HG02610 (cell line): ENCODE results near the gene TBC1D16.
"Not testable (repeated sequence)": the region's sequence is repeated elsewhere in the genome, so short reads cannot be mapped to it uniquely, and the experiment has no call there.

Experiments
- ATAC-seq: cut with Tn5 transposase; IDR thresholded peaks from one replicate; pipeline ENCODE4 v1.9.1; 2021; ENCODE audit warnings: mild to moderate bottlenecking, moderate library complexity; ENCODE audit not compliant: unreplicated experiment

Gene TBC1D16

DNA sequence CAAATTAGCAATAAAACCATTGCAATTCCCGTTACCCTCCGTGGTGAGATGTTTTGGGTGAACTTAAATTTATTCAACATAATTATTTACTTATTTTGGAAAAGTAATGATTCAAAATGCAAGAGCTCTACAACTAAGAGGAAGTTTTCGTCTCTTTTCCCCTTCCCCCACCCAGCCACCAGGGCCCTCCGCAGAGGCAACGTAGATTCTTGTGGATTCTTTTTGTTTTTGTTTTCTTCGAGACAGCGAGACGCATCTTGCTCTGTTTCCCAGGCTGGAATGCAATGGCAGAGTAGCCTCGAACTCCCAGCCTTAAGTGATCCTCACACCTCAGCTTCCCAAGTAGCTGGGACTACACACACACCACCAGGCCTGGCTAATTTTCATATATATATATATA, 19.9 kb upstream of the TBC1D16 start:
- no peak for ATAC-seq

- no peak for ATAC-seq
These were observed 17.4 kb upstream of the TBC1D16 start for GRCh38 chr17:80053102-80053501.

DNA sequence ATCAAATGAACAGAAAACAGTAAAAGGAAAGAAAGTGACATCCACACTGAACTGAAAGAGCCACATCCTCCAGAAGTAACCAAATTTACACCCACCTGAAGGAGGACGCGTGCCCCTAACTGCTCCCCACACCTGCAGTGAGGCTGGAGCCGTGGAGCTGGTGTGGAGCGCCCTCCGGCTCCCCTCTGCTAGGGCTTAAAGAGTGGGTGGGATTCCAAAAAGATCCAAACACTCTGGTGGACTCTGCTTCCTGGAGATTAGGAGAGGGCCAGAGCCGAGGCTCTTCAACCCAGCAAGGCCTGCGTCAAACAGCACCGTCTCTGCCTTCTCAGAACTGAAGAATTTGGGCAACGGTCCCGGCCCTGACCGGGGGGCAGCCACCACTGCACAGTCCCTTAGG, 16.0 kb upstream of the TBC1D16 start:
- ATAC-seq: no peak

DNA sequence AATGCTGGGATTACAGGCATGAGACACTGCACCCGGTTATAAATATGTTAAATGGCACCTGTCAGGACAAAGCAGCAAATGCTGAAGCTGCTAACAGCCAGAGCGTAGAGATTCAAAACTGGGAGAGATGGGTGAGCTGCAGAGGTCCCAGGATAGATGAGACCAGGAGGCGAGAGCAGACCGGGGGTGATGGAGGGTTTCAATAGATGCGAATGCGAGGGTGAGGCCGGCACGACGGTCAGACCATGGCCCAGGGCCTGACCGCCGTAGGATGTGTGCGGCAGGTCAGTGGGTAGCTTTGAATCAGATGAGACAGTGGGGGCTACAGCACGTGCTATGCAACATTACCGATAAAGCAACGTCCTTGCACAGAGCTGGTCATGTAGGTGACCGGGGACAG, 15.0 kb upstream of the TBC1D16 start:
- ATAC-seq: no peak

GRCh38 chr17:80049986-80050385, 14.3 kb upstream of the TBC1D16 start:
- no peak for ATAC-seq

GRCh38 chr17:80047176-80047575, 11.5 kb upstream of the TBC1D16 start:
- ATAC-seq: no peak

DNA sequence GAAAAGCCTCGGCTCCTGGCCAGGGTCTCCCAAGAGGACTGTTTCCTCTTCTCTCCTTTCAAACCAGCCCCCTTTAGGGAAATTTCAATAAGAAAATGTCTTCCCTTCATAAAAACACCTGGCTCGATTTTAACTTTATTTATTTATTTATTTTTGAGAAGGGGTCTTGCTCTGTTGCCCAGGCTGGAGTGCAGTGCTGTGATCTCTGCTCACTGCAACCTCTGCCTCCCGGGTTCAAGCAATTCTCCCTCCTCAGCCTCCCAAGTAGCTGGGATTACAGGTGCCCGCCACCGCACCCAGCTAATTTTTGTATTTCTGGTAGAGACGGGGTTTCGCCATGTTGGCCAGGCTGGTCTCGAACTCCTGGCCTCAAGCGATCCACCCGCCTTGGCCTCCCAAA, 11.0 kb upstream of the TBC1D16 start:
- not testable (repeated sequence) for ATAC-seq

GRCh38 chr17:80045703-80046102, 10.0 kb upstream of the TBC1D16 start:
- ATAC-seq: no peak

- ATAC-seq: no peak
These were observed 8.3 kb upstream of the TBC1D16 start for GRCh38 chr17:80043963-80044362.

DNA sequence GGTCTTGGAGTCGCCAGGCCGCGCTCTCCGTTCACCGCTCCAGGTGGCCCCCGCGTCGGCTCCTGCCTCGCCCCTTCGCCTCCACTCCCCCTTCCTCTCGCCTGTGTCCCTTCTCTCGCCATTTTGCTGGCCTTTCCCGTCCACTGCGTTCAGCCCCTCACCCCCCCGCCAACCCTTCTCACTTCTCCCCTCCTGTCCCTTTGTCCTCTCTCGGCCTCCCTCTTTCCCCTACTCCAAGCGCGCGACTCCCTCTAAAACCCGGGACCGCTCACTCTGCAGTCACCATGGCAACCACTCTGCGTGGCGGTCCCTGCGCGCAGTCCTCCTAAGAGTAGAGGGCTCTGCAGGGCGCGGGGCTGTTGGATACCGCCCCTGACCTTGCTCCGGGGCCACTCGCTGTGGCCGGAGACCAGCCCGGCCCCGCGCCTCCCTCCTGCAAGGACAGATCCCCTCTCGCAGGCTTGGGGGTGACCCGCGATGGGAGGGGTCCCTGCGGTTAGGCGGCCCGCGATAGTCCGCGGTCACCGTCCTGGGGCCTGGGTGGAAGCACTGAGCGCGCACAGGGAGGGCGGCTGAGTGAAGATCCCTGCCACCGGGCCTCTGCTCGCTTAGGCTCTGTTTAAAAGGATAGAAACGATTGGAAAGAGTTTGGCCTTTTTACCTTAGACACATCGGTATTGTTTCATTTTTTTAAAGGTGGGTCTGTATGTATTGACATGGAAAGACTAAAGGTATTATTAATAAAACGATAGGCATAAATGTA, 1.2 kb upstream of the TBC1D16 start:
- no peak for ATAC-seq

DNA sequence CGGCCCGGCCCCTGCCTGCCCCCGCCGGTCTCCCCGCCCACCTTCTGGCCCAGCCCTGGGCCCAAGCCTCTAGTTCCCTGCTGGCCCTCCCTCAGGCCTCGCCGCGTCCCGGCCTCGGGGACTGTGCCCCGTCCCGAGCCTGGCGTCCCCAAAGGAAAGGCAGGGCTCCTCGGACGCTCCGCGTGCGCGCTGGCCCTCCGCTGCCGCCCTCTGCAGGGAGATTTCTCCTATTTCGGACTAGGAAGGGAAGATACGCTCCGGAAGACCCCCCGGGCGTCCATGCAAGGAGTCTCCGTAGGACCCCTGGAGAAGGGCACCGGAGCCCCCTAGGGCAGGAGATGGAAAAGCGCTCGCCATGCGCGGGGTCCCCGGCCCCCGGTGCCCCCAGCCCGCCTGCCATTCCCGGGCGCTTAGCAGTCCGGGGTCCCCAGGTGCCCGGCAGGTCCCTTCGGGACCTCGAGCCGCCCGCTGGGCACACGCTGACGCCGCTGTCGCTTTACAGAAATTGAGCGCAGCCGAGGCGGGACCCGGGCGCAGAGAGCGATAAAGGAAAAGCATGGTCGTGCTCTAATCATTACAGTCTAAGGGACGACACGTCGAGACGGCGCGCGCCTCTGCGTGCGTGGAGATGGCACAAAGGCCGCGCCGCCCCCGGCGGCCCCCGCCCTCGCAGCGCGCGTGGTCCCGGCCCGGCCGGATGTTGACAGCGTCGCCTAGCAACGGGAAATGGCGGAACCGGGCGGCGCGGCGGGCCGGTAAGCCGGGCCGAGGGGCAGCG, 454 bp upstream of the TBC1D16 start, which contains the start of gene CCDC40:
CCDC40 (plus strand) TSS at position 706 of the 778 bp plus-strand sequence; CDS start at position 727, 21 bp downstream.
- ATAC-seq: no peak

DNA sequence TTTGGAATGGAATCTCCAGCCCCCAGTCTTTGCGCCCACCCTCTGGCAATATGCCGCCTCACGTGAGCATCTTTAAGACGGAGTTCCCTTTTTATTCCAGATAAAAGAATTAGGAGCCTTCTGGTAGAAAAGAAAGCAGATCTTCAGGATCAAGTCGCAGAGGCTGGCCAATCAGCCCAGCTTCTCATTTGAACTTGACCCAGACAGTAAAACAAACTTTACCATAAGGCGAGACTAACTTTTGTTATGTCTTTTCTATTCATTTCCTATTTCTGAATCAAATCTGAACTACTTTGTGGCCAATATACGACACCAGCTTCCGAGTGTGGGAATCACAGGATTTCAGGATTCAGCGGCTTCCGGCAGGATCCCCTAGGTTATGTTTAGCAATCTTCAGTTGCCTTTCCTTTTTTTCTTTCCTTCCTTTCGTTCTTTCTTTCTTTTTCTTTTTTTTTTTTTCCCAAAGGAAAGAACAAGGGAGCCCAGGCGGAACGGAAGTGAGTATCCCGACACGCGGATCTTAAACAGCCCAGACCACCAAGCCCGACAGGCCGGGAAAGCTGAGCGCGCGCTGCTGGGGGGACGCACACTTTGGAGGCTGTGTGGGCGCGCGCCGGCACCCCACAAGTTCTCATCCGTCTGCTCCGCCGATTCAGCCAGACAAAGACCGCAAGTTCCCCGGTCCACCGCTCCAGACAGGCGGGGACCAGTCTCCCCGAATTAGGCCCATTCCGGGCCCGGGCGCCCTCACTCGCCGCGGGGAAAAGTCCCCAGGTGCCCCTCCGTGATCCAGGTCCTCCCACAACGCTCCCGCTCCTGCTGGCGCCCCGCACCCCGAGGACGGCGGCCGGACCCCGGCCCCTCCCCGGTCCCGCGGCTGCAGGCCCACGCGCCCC, 633 bp downstream of the TBC1D16 start:
- no peak for ATAC-seq

- ATAC-seq: no peak
These were observed 1.8 kb downstream of the TBC1D16 start for GRCh38 chr17:80033840-80034239.

GRCh38 chr17:80032614-80033171, 3.0 kb downstream of the TBC1D16 start:
- no peak for ATAC-seq

DNA sequence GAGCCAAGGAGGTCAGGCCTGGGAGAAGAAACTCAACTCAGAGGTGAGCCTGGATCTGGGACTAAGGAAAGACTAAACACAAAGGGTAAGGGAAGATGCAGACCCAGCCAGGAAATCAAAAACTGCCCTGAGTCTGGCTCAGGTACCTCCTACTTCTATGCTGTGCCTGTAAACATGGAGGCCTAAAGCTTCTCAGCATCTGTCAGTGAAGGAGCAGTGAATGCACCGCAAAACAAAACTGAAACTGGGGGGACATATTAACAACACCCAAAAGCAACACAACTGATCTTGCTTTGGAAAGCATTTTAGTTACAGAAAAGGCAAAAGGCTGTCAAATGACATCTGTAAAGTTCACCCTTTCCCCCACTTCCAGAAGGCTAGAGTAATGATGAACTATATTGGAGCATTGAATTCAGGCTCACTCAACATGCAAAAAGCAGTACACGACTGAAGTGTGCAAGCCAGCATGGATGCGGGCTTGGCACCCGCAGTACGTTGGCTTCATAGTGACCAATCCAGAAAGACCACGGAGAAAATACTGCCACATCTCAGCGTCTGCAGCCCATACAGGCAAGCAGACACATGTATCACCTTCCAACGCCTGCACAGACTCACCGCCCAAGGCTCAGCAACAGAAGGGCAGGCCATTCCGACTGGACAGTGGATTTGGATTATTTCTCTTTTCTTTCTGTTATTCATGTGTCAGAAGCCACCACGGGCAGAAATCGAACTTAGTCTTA, 3.8 kb downstream of the TBC1D16 start:
- ATAC-seq: no peak

DNA sequence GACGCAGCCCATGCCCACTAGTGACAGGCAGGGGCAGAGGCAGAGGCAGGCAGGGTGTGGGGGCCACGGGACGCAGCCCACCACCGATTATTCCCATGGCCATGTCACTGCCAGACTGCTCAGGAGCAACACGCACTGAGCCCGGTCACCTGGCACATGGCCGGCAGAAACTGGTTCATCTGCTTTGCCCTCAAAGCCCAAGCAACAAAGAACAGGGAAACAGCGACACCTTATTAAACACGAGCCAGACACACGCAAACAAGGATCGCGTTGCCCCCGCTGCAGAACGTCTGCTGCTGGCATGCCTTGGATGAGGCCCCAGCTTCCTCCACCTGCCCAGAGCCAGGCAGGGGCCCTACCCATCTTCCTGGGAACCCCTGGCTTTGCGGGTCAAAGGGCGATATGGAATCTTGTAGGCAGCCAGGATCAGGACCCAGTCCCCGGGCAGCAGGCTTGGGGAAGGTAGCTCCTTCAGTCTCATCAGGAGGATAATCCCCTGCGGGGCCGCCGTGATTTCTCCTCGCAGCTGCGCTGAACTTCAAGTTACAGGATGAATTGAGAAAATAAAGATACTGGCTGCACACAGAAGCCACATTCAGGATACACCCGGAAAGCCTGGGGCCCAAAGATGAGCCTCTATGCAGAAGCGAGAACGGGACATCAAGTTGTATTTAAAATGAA, 4.8 kb downstream of the TBC1D16 start:
- no peak for ATAC-seq

GRCh38 chr17:80029258-80029974, 6.3 kb downstream of the TBC1D16 start:
- no peak for ATAC-seq

GRCh38 chr17:80028030-80028429, 7.6 kb downstream of the TBC1D16 start:
- ATAC-seq: no peak

DNA sequence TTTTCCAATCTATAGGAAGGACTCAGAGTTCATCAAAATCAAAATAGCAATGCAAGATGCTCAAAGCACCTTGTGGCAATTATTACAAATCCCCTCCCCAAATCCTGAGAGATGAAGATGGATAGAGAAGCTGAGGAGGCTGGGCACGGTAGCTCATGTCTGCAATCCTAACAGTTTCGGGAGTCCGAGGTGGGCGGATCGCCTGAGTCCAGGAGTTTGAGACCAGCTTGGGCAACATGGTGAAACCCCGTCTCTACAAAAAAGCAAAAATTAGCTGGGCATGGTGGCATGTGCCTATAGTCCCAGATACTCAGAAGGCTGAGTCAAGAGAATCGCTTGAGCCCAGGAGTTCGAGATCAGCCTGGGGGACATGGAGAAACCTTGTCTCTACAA, 8.6 kb downstream of the TBC1D16 start:
- no peak for ATAC-seq
